Measurements from ENCODE around the gene KPNA4. TPM values are rescaled to one million over a fixed set of nuclear protein-coding genes. Genes with fewer than 3 reads are reported as not detected.
A peak's percentile ranks its signal among the peaks of the same experiment; 100 is the strongest.

KPNA4 gene
- total and polyA plus RNA-seq, 2 of the 4 experiments (the other 2 are of a cell fraction) = 12.9 to 46.1 TPM

DNA sequence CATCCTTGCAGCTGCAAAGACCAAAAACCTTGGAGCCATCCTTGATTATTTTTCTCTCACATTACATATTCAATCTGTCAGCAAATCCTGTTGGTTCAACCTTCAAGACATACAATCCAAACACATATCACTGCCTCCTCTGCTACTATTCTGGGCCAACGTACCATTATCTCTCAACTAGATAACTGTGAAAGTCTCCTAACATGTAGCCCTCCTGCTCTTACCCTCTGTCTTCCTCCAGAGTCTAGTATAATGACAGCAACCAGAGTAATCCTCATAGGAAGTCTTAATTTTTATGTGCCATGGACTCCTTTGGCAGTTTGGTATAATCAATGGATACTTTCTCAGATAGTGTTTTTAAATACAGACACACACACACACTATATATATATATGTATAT lies 27.6 kb downstream of the KPNA4 start:
- intact Hi-C loops (cut with micrococcal nuclease) = no loop called here
- H3K36me3 ChIP-seq (ENCODE audit: control insufficient read depth, insufficient read depth, low read length) = peaks cover 7% of the 10 kb centered on the region; the same call in 1 of the 2 replicates
- H3K14ac ChIP-seq (replicated peaks; ENCODE audit: low read depth, low read length) = no peak overlapping the region
- no peak overlapping the region for H4K91ac ChIP-seq (ENCODE audit: insufficient read depth, low read depth, low read length)
- in situ Hi-C loops (cut with MboI; ENCODE audit: low sequenced_read_pairs) = no loop called here
- no peak overlapping the region for H2BK120ac ChIP-seq (ENCODE audit: low read depth, low read length)
- TF ChIP-seq SMC3 (IDR thresholded peaks at IDR 0.05; ENCODE audit: low read depth, low read length) = no peak
- TF ChIP-seq, protein P1, sequence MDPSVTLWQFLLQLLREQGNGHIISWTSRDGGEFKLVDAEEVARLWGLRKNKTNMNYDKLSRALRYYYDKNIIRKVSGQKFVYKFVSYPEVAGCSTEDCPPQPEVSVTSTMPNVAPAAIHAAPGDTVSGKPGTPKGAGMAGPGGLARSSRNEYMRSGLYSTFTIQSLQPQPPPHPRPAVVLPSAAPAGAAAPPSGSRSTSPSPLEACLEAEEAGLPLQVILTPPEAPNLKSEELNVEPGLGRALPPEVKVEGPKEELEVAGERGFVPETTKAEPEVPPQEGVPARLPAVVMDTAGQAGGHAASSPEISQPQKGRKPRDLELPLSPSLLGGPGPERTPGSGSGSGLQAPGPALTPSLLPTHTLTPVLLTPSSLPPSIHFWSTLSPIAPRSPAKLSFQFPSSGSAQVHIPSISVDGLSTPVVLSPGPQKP (IDR thresholded peaks at IDR 0.05; ENCODE audit: borderline replicate concordance, low read depth, low read length) = no peak
- TF ChIP-seq RFX5 (IDR thresholded peaks at IDR 0.05; ENCODE audit: low read depth, low read length) = no peak
- TF ChIP-seq BHLHE40 (IDR thresholded peaks at IDR 0.05; ENCODE audit: low read depth, low read length) = no peak
- no peak for TF ChIP-seq NFE2L2 (IDR thresholded peaks at IDR 0.05; ENCODE audit: low read depth, low read length)
- no peak for TF ChIP-seq RCOR1 (IDR thresholded peaks at IDR 0.05; ENCODE audit: insufficient replicate concordance, low read length)
- no peak for TF ChIP-seq MXI1 (IDR thresholded peaks at IDR 0.05; ENCODE audit: borderline replicate concordance, low read depth, low read length)
- H3K27me3 ChIP-seq (ENCODE audit: control insufficient read depth, insufficient read depth, low read length) = no peaks in the 10 kb centered on the region
- H3K56ac ChIP-seq (ENCODE audit: extremely low read depth, insufficient read depth, low read length) = no peak overlapping the region
- 0 out of 2 replicates have a peak, but pooled peaks cover 2% of the 10 kb centered on the region for H3K4me1 ChIP-seq (ENCODE audit: control insufficient read depth, insufficient read depth, low read length)
- WGBS, 2 experiments (ENCODE audit: extremely low coverage in 2 of 2, insufficient read length in 1 of 2) = no CpG with 5 or more reads among the region's 1 CpG
- ATAC-seq (ENCODE audit: low read depth) (no peak), DNase-seq (no peak)
- no peak overlapping the region for H3K4ac ChIP-seq (ENCODE audit: low read depth, low read length)
- ChIA-PET POLR2A (ENCODE audit: unreplicated experiment) (no interaction called here), CTCF (no interaction called here)
- no peak overlapping the region for H3K18ac ChIP-seq (ENCODE audit: low read depth, low read length)
- H4K5ac ChIP-seq (ENCODE audit: low read depth, low read length) = no peak overlapping the region
- H4K8ac ChIP-seq (ENCODE audit: low read depth in 2 of 2, low read length in 2 of 2) = no peak overlapping the region
- dilution Hi-C loops (cut with HindIII; ENCODE audit: low sequenced_read_pairs, unreplicated experiment) = no loop called here
- H2AK5ac ChIP-seq (ENCODE audit: low read depth, low read length) = no peak overlapping the region
- H3K9me1 ChIP-seq (ENCODE audit: insufficient read depth, low read length) = no peaks in the 10 kb centered on the region; the same call in 1 of the 2 replicates
- H3K9ac ChIP-seq (ENCODE audit: low read depth, low read length) = no peak overlapping the region
- H2AK9ac ChIP-seq (replicated peaks; ENCODE audit: low read depth, low read length, poor library complexity) = no peak overlapping the region
- no peak overlapping the region for H2BK5ac ChIP-seq (ENCODE audit: low read depth, low read length, poor library complexity, severe bottlenecking)
- no peak overlapping the region for H3K27ac ChIP-seq (ENCODE audit: insufficient read depth, low read length)
- H4K20me1 ChIP-seq (ENCODE audit: insufficient read depth, low read length) = peaks cover 44% of the 10 kb centered on the region
- no peak overlapping the region for H3K4me3 ChIP-seq (ENCODE audit: insufficient read depth, low read depth, low read length)
- H2BK15ac ChIP-seq (ENCODE audit: low read depth, low read length) = no peak overlapping the region
- no peak overlapping the region for H2AFZ ChIP-seq (replicated peaks; ENCODE audit: low read length, poor library complexity)
- H3K23ac ChIP-seq (ENCODE audit: low read depth, low read length) = peak overlapping the region; percentile 31; the same call in 1 of the 2 replicates
- H3K9me3 ChIP-seq (ENCODE audit: control insufficient read depth, insufficient read depth, low read length) = no peaks in the 10 kb centered on the region
- no TSS peak for BruUV-seq (replicated peaks)
- H3K79me1 ChIP-seq (ENCODE audit: low read depth in 1 of 2, low read length in 2 of 2) = peaks cover 7 to 24% of the 10 kb centered on the region in 2 experiments; a peak in 3 of 4 replicates
- H2BK20ac ChIP-seq (ENCODE audit: low read depth, low read length) = no peak overlapping the region
- H3K4me2 ChIP-seq (ENCODE audit: low read depth, low read length) = no peak overlapping the region

Measured in IMR-90 (cell line).